ENCODE measurements around the gene PDLIM3. TPM values are rescaled to one million over a fixed set of nuclear protein-coding genes. Genes with fewer than 3 reads are reported as not detected.

PDLIM3 gene
- total RNA-seq, 3 donors from 2014 or later (not counting 1 experiment from before 2014, with no cell fraction given): not detected

- no peaks in the 10 kb centered on the region for H3K9me3 ChIP-seq (ENCODE audit: control insufficient read depth, insufficient read depth, low read length)
- ATAC-seq: no peak
- DNase-seq: no peak
- no peak overlapping the region for H3K27ac ChIP-seq (ENCODE audit: low read length)
- no peak overlapping the region for H3K4me3 ChIP-seq (ENCODE audit: low read length)
- no peaks in the 10 kb centered on the region for H3K4me1 ChIP-seq (ENCODE audit: control insufficient read depth, insufficient read depth, low read length)
- Mint-ChIP-seq H3K4me3 (no peak overlapping the region), H3K9me3 (no peaks in the 10 kb centered on the region), H3K27me3 (ENCODE audit: low read depth in 2 of 2) (peaks cover 29 to 35% of the 10 kb centered on the region in 2 donors), H3K27ac (no peak overlapping the region), H3K4me1 (no peaks in the 10 kb centered on the region), H3K36me3 (no peaks in the 10 kb centered on the region)
- no peaks in the 10 kb centered on the region for H3K36me3 ChIP-seq (ENCODE audit: control insufficient read depth, insufficient read depth, low read length)
- no peak for TF ChIP-seq CTCF (IDR thresholded peaks at IDR 0.05)
- intact Hi-C loops (cut with micrococcal nuclease): no loop called here
- peaks cover 8% of the 10 kb centered on the region for H3K27me3 ChIP-seq (ENCODE audit: control insufficient read depth, insufficient read depth, low read length)
- 95% methylated on average over 8 of the region's 8 CpGs for WGBS (ENCODE audit: insufficient coverage)
These were observed 73.7 kb downstream of the PDLIM3 start for GRCh38 chr4:185461565-185461964.

- H3K4me1 ChIP-seq (ENCODE audit: control insufficient read depth, insufficient read depth, low read length): no peaks in the 10 kb centered on the region
- H3K4me3 Mint-ChIP-seq: no peak overlapping the region
- H3K4me1 Mint-ChIP-seq: no peaks in the 10 kb centered on the region
- no peak overlapping the region for H3K27ac Mint-ChIP-seq
- H3K9me3 ChIP-seq (ENCODE audit: control insufficient read depth, insufficient read depth, low read length): no peaks in the 10 kb centered on the region
- intact Hi-C loops (cut with micrococcal nuclease): no loop called here
- H3K9me3 Mint-ChIP-seq: no peaks in the 10 kb centered on the region
- DNase-seq (no peak), ATAC-seq (no peak)
- H3K4me3 ChIP-seq (ENCODE audit: low read length): no peak overlapping the region
- WGBS (ENCODE audit: insufficient coverage): 62% methylated on average over 3 of the region's 3 CpGs
- peaks cover 15% of the 10 kb centered on the region for H3K27me3 ChIP-seq (ENCODE audit: control insufficient read depth, insufficient read depth, low read length)
- H3K36me3 Mint-ChIP-seq: no peaks in the 10 kb centered on the region
- TF ChIP-seq CTCF (IDR thresholded peaks at IDR 0.05): no peak
- H3K27me3 Mint-ChIP-seq (ENCODE audit: low read depth in 2 of 2): peaks cover 28 to 39% of the 10 kb centered on the region in 2 donors
- no peak overlapping the region for H3K27ac ChIP-seq (ENCODE audit: low read length)
- H3K36me3 ChIP-seq (ENCODE audit: control insufficient read depth, insufficient read depth, low read length): no peaks in the 10 kb centered on the region
These were observed 78.2 kb downstream of the PDLIM3 start for GRCh38 chr4:185457136-185457535.

- H3K27me3 ChIP-seq (ENCODE audit: control insufficient read depth, insufficient read depth, low read length): peaks cover 16% of the 10 kb centered on the region
- no peak overlapping the region for H3K4me3 ChIP-seq (ENCODE audit: low read length)
- H3K4me1 Mint-ChIP-seq: no peaks in the 10 kb centered on the region
- H3K9me3 ChIP-seq (ENCODE audit: control insufficient read depth, insufficient read depth, low read length): no peaks in the 10 kb centered on the region
- intact Hi-C loops (cut with micrococcal nuclease): no loop called here
- H3K27ac Mint-ChIP-seq: no peak overlapping the region
- H3K36me3 Mint-ChIP-seq: no peaks in the 10 kb centered on the region
- no peak overlapping the region for H3K4me3 Mint-ChIP-seq
- H3K27ac ChIP-seq (ENCODE audit: low read length): no peak overlapping the region
- WGBS (ENCODE audit: insufficient coverage): 96% methylated on average over 2 of the region's 2 CpGs
- no peaks in the 10 kb centered on the region for H3K36me3 ChIP-seq (ENCODE audit: control insufficient read depth, insufficient read depth, low read length)
- peaks cover 26 to 36% of the 10 kb centered on the region in 2 donors for H3K27me3 Mint-ChIP-seq (ENCODE audit: low read depth in 2 of 2)
- DNase-seq: no peak
- TF ChIP-seq CTCF (IDR thresholded peaks at IDR 0.05): no peak
- no peaks in the 10 kb centered on the region for H3K9me3 Mint-ChIP-seq
- no peaks in the 10 kb centered on the region for H3K4me1 ChIP-seq (ENCODE audit: control insufficient read depth, insufficient read depth, low read length)
- ATAC-seq: no peak
These were observed 79.2 kb downstream of the PDLIM3 start for GRCh38 chr4:185456131-185456530.

Other genes with a start within 250 kb of the PDLIM3 start
- gene LRP2BP, start 139.6 kb downstream of the PDLIM3 start, total RNA-seq: 1 to 10 TPM; 1.7 to 2.4 (median 2.2) TPM
- 10 to 100 TPM; 12.9 to 18.6 (median 13.1) TPM for gene ANKRD37, start 138.7 kb downstream of the PDLIM3 start, total RNA-seq
- 10 to 100 TPM; 14.0 to 18.8 (median 16.7) TPM for gene UFSP2, start 109.5 kb downstream of the PDLIM3 start, total RNA-seq
- gene CCDC110, start 63.8 kb downstream of the PDLIM3 start, total RNA-seq: not detected